H9 (cell line): ENCODE data around the gene HLA-DQB2. TPM values are rescaled to one million over a fixed set of nuclear protein-coding genes. Genes with fewer than 3 reads are reported as not detected.

Experiments
- DNase-seq: peaks from one replicate; pipeline ENCODE4 v3.0.0-alpha.2; 2017
- H2AFZ ChIP-seq: one replicate; pipeline ENCODE4 v1.6.1; 2013; ENCODE audit warnings: mild to moderate bottlenecking, low read length, control low read depth, moderate library complexity
- H2AK5ac ChIP-seq: 2 replicates; pipeline ENCODE4 v1.6.1; 2013; ENCODE audit warnings: low read length, control low read depth, mixed read lengths; ENCODE audit not compliant: insufficient read length
- H2BK120ac ChIP-seq: one replicate; pipeline ENCODE4 v1.6.1; 2013; ENCODE audit warnings: low read depth, mild to moderate bottlenecking, low read length, control low read depth, inconsistent platforms; ENCODE audit not compliant: poor library complexity, severe bottlenecking
- H2BK12ac ChIP-seq: 2 replicates; pipeline ENCODE4 v1.6.1; 2013; ENCODE audit warnings: low read length, control low read depth, mixed read lengths, low read depth; ENCODE audit not compliant: insufficient read length
- H2BK15ac ChIP-seq: 2 replicates; pipeline ENCODE4 v1.6.1; 2013; ENCODE audit warnings: low read depth, low read length, control low read depth
- H2BK20ac ChIP-seq: one replicate; pipeline ENCODE4 v1.6.1; 2013; ENCODE audit warnings: low read depth, mild to moderate bottlenecking, low read length, control low read depth, inconsistent platforms; ENCODE audit not compliant: poor library complexity, severe bottlenecking
- H2BK5ac ChIP-seq: 2 replicates; pipeline ENCODE4 v1.6.1; 2013; ENCODE audit warnings: low read length, control low read depth, mixed read lengths; ENCODE audit not compliant: insufficient read length
- H3K14ac ChIP-seq: 2 replicates; pipeline ENCODE4 v1.6.1; 2013; ENCODE audit warnings: low read length, control low read depth; ENCODE audit not compliant: insufficient read depth
- H3K18ac ChIP-seq: 2 replicates; pipeline ENCODE4 v1.6.1; 2013; ENCODE audit warnings: low read depth, mild to moderate bottlenecking, mixed read lengths, low read length, control low read depth; ENCODE audit not compliant: insufficient read length
- H3K23ac ChIP-seq: 2 replicates; pipeline ENCODE4 v1.6.1; 2013; ENCODE audit warnings: low read length, control low read depth, mixed read lengths, low read depth; ENCODE audit not compliant: insufficient read length
- H3K23me2 ChIP-seq: 2 replicates; pipeline ENCODE4 v1.6.1; 2013; ENCODE audit warnings: low read depth, mild to moderate bottlenecking, mixed read lengths, low read length, control low read depth; ENCODE audit not compliant: insufficient read length, poor library complexity, severe bottlenecking
- H3K27ac ChIP-seq: 2 replicates; pipeline ENCODE4 v1.5.1; 2013; ENCODE audit warnings: low read length, control low read depth, mixed read lengths, low read depth; ENCODE audit not compliant: insufficient read length
- H3K27me3 ChIP-seq: 2 replicates; pipeline ENCODE4 v1.6.1; 2013; ENCODE audit warnings: low read length, control low read depth, inconsistent platforms; ENCODE audit not compliant: insufficient read depth
- H3K4ac ChIP-seq: 2 replicates; pipeline ENCODE4 v1.6.1; 2013; ENCODE audit warnings: low read depth, mild to moderate bottlenecking, control low read depth, inconsistent platforms, low read length, moderate library complexity
- H3K4me1 ChIP-seq: 2 replicates; pipeline ENCODE4 v1.6.1; 2013; ENCODE audit warnings: low read length, control low read depth, inconsistent platforms; ENCODE audit not compliant: insufficient read depth
- H3K4me2 ChIP-seq: 2 replicates; pipeline ENCODE4 v1.6.1; 2013; ENCODE audit warnings: low read length, control low read depth, mixed read lengths; ENCODE audit not compliant: insufficient read length, insufficient read depth
- H3K56ac ChIP-seq: 2 replicates; pipeline ENCODE4 v1.6.1; 2013; ENCODE audit warnings: low read depth, mild to moderate bottlenecking, mixed read lengths, low read length, control low read depth; ENCODE audit not compliant: insufficient read length
- H3K79me1 ChIP-seq: 2 replicates; pipeline ENCODE4 v1.6.1; 2013; ENCODE audit warnings: low read depth, mild to moderate bottlenecking, moderate library complexity, low read length, control low read depth, inconsistent platforms; ENCODE audit not compliant: insufficient read depth, poor library complexity, severe bottlenecking
- H3K79me2 ChIP-seq: 2 replicates; pipeline ENCODE4 v1.6.1; 2013; ENCODE audit warnings: low read length, control low read depth, inconsistent platforms; ENCODE audit not compliant: insufficient read depth
- H3K9ac ChIP-seq: 2 replicates; pipeline ENCODE4 v1.6.1; 2013; ENCODE audit warnings: low read length, control low read depth, mixed read lengths; ENCODE audit not compliant: insufficient read length; ENCODE audit errors: extremely low read depth
- H3K9me3 ChIP-seq: one replicate; pipeline ENCODE4 v1.6.1; 2013; ENCODE audit warnings: low read depth, low read length, inconsistent platforms; ENCODE audit not compliant: control insufficient read depth
- H3T11ph ChIP-seq: one replicate; pipeline ENCODE4 v1.6.1; 2013; ENCODE audit warnings: mild to moderate bottlenecking, low read length, control low read depth, inconsistent platforms
- H4K20me1 ChIP-seq: one replicate; pipeline ENCODE4 v1.6.1; 2013; ENCODE audit not compliant: control insufficient read depth, insufficient read length, insufficient read depth
- H4K5ac ChIP-seq: 2 replicates; pipeline ENCODE4 v1.6.1; 2013; ENCODE audit warnings: low read depth, mild to moderate bottlenecking, mixed read lengths, low read length, control low read depth; ENCODE audit not compliant: insufficient read length
- H4K8ac ChIP-seq: replicated peaks from 2 replicates; pipeline ENCODE4 v1.6.1; 2013; ENCODE audit warnings: low read length, control low read depth, mixed read lengths, low read depth; ENCODE audit not compliant: insufficient read length
- H4K91ac ChIP-seq: 2 replicates; pipeline ENCODE4 v1.6.1; 2013; ENCODE audit warnings: low read depth, mild to moderate bottlenecking, moderate library complexity, mixed read lengths, low read length, control low read depth; ENCODE audit not compliant: insufficient read length
- H3K27ac Mint-ChIP-seq, 3 experiments: 2 replicates in 2 of 3; 3 replicates in 1 of 3; pipeline ENCODE4 v1.8.0; 2020 to 2021; ENCODE audit warnings: mixed read lengths in 3 of 3, mild to moderate bottlenecking in 1 of 3, moderate library complexity in 1 of 3
- H3K27me3 Mint-ChIP-seq: 2 replicates; pipeline ENCODE4 v1.8.0; 2021; ENCODE audit warnings: low read depth, mild to moderate bottlenecking, moderate library complexity, mixed read lengths
- H3K36me3 Mint-ChIP-seq, 3 experiments: 2 replicates in 2 of 3; 3 replicates in 1 of 3; pipeline ENCODE4 v1.8.0; 2020 to 2021; ENCODE audit warnings: low read depth in 3 of 3, mixed read lengths in 3 of 3; ENCODE audit not compliant: insufficient read depth in 1 of 3
- H3K4me1 Mint-ChIP-seq, 2 experiments: 2 replicates each; pipeline ENCODE4 v1.8.0; 2020; ENCODE audit warnings: mixed read lengths in 2 of 2
- H3K4me3 Mint-ChIP-seq, 2 experiments: 2 replicates in 1 of 2; 3 replicates in 1 of 2; pipeline ENCODE4 v1.8.0; 2020 to 2021; ENCODE audit warnings: mild to moderate bottlenecking in 2 of 2, mixed read lengths in 2 of 2, moderate library complexity in 1 of 2
- H3K9me3 Mint-ChIP-seq, 2 experiments: 2 replicates in 1 of 2; 3 replicates in 1 of 2; pipeline ENCODE4 v1.8.0; 2020; ENCODE audit warnings: mild to moderate bottlenecking in 2 of 2, mixed read lengths in 2 of 2, moderate library complexity in 1 of 2
- CTCF ChIP-seq: fragments of 200-600 bp; sonication (generic); conservative IDR thresholded peaks from 3 replicates; pipeline ENCODE4 v1.8.0; 2021; ENCODE audit warnings: antibody characterized with exemption, mild to moderate bottlenecking
- WGBS: extraction: QIAGEN DNeasy Blood & Tissue Kit; methylation state at CpG from one replicate; pipeline ENCODE4 v1.1.7; 2013; ENCODE audit warnings: missing lambda C conversion rate, low lambda C conversion rate, mixed read lengths; ENCODE audit not compliant: insufficient read length; ENCODE audit errors: extremely low coverage; 5-methylcytosine and 5-hydroxymethylcytosine counted together
- total RNA-seq: library from RNA; stranded (reverse); gene quantifications from 2 replicates; pipeline ENCODE4 v1.2.1, GENCODE V29; 2021

The HLA-DQB2 gene
- total RNA-seq, 1 experiment from 2014 or later = not detected

DNA sequence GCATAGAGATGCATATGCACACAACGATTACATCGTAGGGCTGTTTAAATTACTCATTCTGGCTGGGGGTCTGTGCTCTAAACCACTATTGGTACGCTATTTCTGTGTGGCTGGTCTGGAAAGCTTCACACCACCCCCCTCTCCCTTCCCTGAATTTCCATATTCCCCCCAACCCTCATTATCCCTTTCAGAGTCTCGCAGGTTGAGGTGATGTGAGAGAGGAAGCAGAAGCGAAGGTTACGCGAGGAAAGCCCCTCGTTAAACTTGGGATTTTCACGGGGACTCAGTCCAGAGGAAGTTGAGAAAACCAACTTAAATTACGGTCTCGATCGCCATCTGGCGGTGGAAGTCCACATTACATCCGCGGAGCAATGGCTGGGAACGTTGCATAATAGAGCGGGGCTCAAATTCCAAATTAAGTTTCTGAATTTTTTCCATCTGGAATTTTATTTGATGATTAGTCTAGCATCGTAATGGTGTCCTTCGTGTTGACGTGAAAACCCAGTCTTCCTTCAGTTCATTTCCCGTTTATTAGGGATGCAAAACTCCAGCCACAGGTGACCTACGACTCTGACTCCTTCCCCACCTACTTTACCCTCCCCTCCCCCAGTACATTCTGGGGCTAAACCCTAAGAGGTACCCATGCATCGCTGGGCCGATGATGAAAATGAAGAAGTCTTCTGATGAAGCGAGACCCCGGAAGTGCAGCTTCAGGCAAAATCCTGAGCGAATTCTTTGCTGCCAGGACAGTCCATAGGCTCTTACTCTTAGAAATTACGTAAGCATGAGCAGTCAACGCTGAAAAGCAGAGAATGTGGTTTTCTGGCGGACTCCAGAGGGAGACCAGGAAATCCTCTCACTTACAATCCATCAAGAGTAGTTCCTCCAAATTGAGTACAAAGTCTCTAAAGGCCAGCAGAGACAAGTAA is 33.8 kb upstream of the HLA-DQB2 start:
- Histone ChIP-seq H4K8ac (no peak overlapping the region), H3K27me3 (no peaks in the 10 kb centered on the region), H3K4me1 (no peaks in the 10 kb centered on the region), H3K56ac (no peak overlapping the region), H2AFZ (peak overlapping the region; percentile 100), H4K20me1 (no peaks in the 10 kb centered on the region), H3K23ac (no peak overlapping the region), H2BK5ac (no peak overlapping the region), H4K5ac (no peak overlapping the region), H3K23me2 (no peaks in the 10 kb centered on the region), H3K4ac (no peak overlapping the region), H2BK12ac (no peak overlapping the region), H2BK120ac (no peak overlapping the region), H2AK5ac (no peak overlapping the region), H3K9me3 (no peaks in the 10 kb centered on the region), H3K14ac (no peak overlapping the region), H2BK20ac (no peak overlapping the region), H3T11ph (no peak overlapping the region), H3K18ac (peak overlapping the region; percentile 46), H3K4me2 (peak overlapping the region; percentile 55), H2BK15ac (no peak overlapping the region), H3K79me2 (no peaks in the 10 kb centered on the region), H3K9ac (peak overlapping the region; percentile 63), H4K91ac (no peak overlapping the region), H3K27ac (no peak overlapping the region), H3K79me1 (no peaks in the 10 kb centered on the region)
- Mint-ChIP-seq H3K4me1 (peaks cover 16 to 18% of the 10 kb centered on the region in 2 experiments), H3K9me3 (peaks cover 8 to 9% of the 10 kb centered on the region in 2 experiments), H3K27me3 (peaks cover 23% of the 10 kb centered on the region), H3K4me3 (peak overlapping the region; percentile 55 to 71), H3K36me3 (peaks cover 0 to 6% (median 0%) of the 10 kb centered on the region in 3 experiments; a peak in 2 of 7 replicates), H3K27ac (no peak overlapping the region)
- peak; percentile 67 for DNase-seq
- no CpG with 5 or more reads among the region's 30 CpGs for WGBS
- TF ChIP-seq CTCF = peak; percentile 91
